MM.1S (cell line): ENCODE data around the gene CDC45.

Experiments used
- CTCF ChIP-seq: fragments of 300-600 bp; sonication (generic); IDR thresholded peaks from 2 replicates; pipeline ENCODE4 v1.5.1; 2016; ENCODE audit warnings: antibody characterized with exemption, low read length, mixed read lengths
- EZH2 ChIP-seq: fragments of 300-600 bp; sonication (generic); optimal IDR thresholded peaks from 2 replicates; pipeline ENCODE3; 2017; ENCODE audit warnings: low read depth, mild to moderate bottlenecking, antibody characterized with exemption, low read length, mixed read lengths
- EZH2phosphoT487 ChIP-seq: fragments of 300-600 bp; sonication (generic); IDR thresholded peaks from 2 replicates; pipeline ENCODE4 v1.6.1; 2018; ENCODE audit warnings: antibody characterized with exemption, low read length

- TF ChIP-seq CTCF (no peak), EZH2phosphoT487 (no peak), EZH2 (no peak)
Observed at GRCh38 chr22:19565382-19566278, 85.9 kb downstream of the CDC45 start.
